Measurements from ENCODE around the gene YWHAG. TPM values are rescaled to one million over a fixed set of nuclear protein-coding genes. Genes with fewer than 3 reads are reported as not detected.
"Not testable (repeated sequence)": the region's sequence is repeated elsewhere in the genome, so short reads cannot be mapped to it uniquely, and the experiment has no call there.

Gene YWHAG
- total RNA-seq, 1 experiment from 2014 or later, result 241 TPM

DNA sequence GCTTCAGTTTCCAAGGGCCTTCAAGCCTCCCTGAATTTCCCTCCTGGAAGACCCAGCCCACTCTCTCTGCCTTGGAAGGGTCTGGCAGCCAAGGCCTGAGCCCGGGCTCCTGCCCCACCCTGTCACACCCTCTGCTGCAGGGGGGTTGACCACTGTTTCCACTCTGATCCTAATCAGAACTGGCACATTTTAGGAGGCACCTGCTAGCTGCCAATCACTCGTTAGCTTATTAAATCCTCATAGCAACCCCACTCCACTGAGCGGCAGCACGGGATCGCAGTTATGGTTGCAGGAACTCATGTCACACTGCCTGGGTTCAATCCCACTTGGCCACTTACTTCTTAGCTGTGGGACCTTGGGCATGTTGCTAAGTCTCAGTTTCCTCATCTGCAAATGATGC is 43.4 kb downstream of the YWHAG start:
- TF ChIP-seq, protein P1, sequence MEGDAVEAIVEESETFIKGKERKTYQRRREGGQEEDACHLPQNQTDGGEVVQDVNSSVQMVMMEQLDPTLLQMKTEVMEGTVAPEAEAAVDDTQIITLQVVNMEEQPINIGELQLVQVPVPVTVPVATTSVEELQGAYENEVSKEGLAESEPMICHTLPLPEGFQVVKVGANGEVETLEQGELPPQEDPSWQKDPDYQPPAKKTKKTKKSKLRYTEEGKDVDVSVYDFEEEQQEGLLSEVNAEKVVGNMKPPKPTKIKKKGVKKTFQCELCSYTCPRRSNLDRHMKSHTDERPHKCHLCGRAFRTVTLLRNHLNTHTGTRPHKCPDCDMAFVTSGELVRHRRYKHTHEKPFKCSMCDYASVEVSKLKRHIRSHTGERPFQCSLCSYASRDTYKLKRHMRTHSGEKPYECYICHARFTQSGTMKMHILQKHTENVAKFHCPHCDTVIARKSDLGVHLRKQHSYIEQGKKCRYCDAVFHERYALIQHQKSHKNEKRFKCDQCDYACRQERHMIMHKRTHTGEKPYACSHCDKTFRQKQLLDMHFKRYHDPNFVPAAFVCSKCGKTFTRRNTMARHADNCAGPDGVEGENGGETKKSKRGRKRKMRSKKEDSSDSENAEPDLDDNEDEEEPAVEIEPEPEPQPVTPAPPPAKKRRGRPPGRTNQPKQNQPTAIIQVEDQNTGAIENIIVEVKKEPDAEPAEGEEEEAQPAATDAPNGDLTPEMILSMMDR (conservative IDR thresholded peaks at IDR 0.05), result no peak
- Histone ChIP-seq H3K27me3 (ENCODE audit: insufficient read depth, low read length) (no peaks in the 10 kb centered on the region), H2BK120ac (ENCODE audit: low read depth, low read length, poor library complexity, severe bottlenecking) (no peak overlapping the region), H3K4me2 (ENCODE audit: insufficient read depth, insufficient read length, low read length) (no peak overlapping the region), H4K8ac (replicated peaks; ENCODE audit: insufficient read length, low read depth, low read length) (no peak overlapping the region), H4K5ac (ENCODE audit: insufficient read length, low read depth, low read length) (no peak overlapping the region), H3K23me2 (ENCODE audit: insufficient read length, low read depth, low read length, poor library complexity, severe bottlenecking) (peaks cover 3% of the 10 kb centered on the region), H3K9ac (ENCODE audit: extremely low read depth, insufficient read length, low read length) (no peak overlapping the region), H3K27ac (ENCODE audit: insufficient read length, low read depth, low read length) (no peak overlapping the region), H2BK5ac (ENCODE audit: insufficient read length, low read length) (no peak overlapping the region), H2BK15ac (ENCODE audit: low read depth, low read length) (no peak overlapping the region; the same call in 1 of the 2 replicates), H4K20me1 (ENCODE audit: control insufficient read depth, insufficient read depth, insufficient read length) (no peaks in the 10 kb centered on the region), H3T11ph (ENCODE audit: low read length) (no peak overlapping the region), H2AK5ac (ENCODE audit: insufficient read length, low read length) (no peak overlapping the region), H3K79me2 (ENCODE audit: insufficient read depth, low read length) (no peaks in the 10 kb centered on the region), H3K9me3 (ENCODE audit: control insufficient read depth, low read depth, low read length) (no peaks in the 10 kb centered on the region), H3K23ac (ENCODE audit: insufficient read length, low read depth, low read length) (no peak overlapping the region), H3K4ac (ENCODE audit: low read depth, low read length) (no peak overlapping the region), H2BK20ac (ENCODE audit: low read depth, low read length, poor library complexity, severe bottlenecking) (no peak overlapping the region), H3K18ac (ENCODE audit: insufficient read length, low read depth, low read length) (no peak overlapping the region), H3K14ac (ENCODE audit: insufficient read depth, low read length) (no peak overlapping the region), H3K79me1 (ENCODE audit: insufficient read depth, low read depth, low read length, poor library complexity, severe bottlenecking) (no peaks in the 10 kb centered on the region), H4K91ac (ENCODE audit: insufficient read length, low read depth, low read length) (no peak overlapping the region), H3K56ac (ENCODE audit: insufficient read length, low read depth, low read length) (no peak overlapping the region), H3K4me1 (ENCODE audit: insufficient read depth, low read length) (peaks cover 4% of the 10 kb centered on the region; the same call in 1 of the 2 replicates), H2BK12ac (ENCODE audit: insufficient read length, low read depth, low read length) (no peak overlapping the region), H2AFZ (ENCODE audit: low read length) (no peak overlapping the region)
- DNase-seq, result no peak
- Mint-ChIP-seq H3K27me3 (ENCODE audit: low read depth) (no peaks in the 10 kb centered on the region), H3K4me3 (no peak overlapping the region), H3K4me1 (peaks cover 26 to 27% of the 10 kb centered on the region in 2 experiments), H3K9me3 (0 out of 5 replicates have a peak, but pooled peaks cover 0 to 1% of the 10 kb centered on the region in 2 experiments), H3K27ac (no peak overlapping the region), H3K36me3 (ENCODE audit: insufficient read depth in 1 of 3, low read depth in 3 of 3) (peaks cover 0 to 3% (median under 1%) of the 10 kb centered on the region in 3 experiments; a peak in 1 of 7 replicates)
- WGBS (ENCODE audit: extremely low coverage, insufficient read length, low lambda C conversion rate), result no CpG with 5 or more reads among the region's 5 CpGs

DNA sequence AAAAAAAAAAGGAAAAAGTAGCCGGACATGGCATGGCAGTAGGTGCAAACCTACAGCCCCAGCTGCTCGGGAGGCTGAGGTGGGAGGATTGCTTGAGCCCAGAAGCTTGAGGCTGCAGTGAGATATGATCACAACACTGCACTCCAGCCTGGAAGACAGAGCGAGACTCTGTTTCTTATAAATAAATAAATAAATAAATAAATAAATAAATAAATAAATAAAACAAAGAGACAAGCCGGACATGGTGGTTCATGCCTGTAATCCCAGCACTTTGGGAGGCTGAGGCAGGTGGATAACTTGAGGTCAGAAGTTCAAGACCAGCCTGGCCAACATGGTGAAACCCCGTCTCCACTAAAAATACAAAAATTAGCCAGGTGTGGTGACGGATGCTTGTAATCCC is 44.1 kb downstream of the YWHAG start:
- not testable (repeated sequence) for H2BK20ac ChIP-seq (ENCODE audit: low read depth, low read length, poor library complexity, severe bottlenecking); H2BK120ac ChIP-seq (ENCODE audit: low read depth, low read length, poor library complexity, severe bottlenecking); H4K8ac ChIP-seq (replicated peaks; ENCODE audit: insufficient read length, low read depth, low read length); H4K20me1 ChIP-seq (ENCODE audit: control insufficient read depth, insufficient read depth, insufficient read length); H3K79me2 ChIP-seq (ENCODE audit: insufficient read depth, low read length); H3K27me3 Mint-ChIP-seq (ENCODE audit: low read depth); H3K36me3 Mint-ChIP-seq (ENCODE audit: insufficient read depth in 1 of 3, low read depth in 3 of 3); H3K9ac ChIP-seq (ENCODE audit: extremely low read depth, insufficient read length, low read length); H3K27ac ChIP-seq (ENCODE audit: insufficient read length, low read depth, low read length); H4K5ac ChIP-seq (ENCODE audit: insufficient read length, low read depth, low read length); H2AK5ac ChIP-seq (ENCODE audit: insufficient read length, low read length); H3K56ac ChIP-seq (ENCODE audit: insufficient read length, low read depth, low read length); H2BK15ac ChIP-seq (ENCODE audit: low read depth, low read length); H3K27me3 ChIP-seq (ENCODE audit: insufficient read depth, low read length); H3K79me1 ChIP-seq (ENCODE audit: insufficient read depth, low read depth, low read length, poor library complexity, severe bottlenecking); H3K18ac ChIP-seq (ENCODE audit: insufficient read length, low read depth, low read length); DNase-seq; H3K9me3 Mint-ChIP-seq; H2AFZ ChIP-seq (ENCODE audit: low read length); H3K4me1 ChIP-seq (ENCODE audit: insufficient read depth, low read length); H3K4me3 Mint-ChIP-seq; H3T11ph ChIP-seq (ENCODE audit: low read length); H4K91ac ChIP-seq (ENCODE audit: insufficient read length, low read depth, low read length); H3K4me2 ChIP-seq (ENCODE audit: insufficient read depth, insufficient read length, low read length); H3K9me3 ChIP-seq (ENCODE audit: control insufficient read depth, low read depth, low read length); H3K14ac ChIP-seq (ENCODE audit: insufficient read depth, low read length); H2BK5ac ChIP-seq (ENCODE audit: insufficient read length, low read length); H3K4ac ChIP-seq (ENCODE audit: low read depth, low read length); H3K23ac ChIP-seq (ENCODE audit: insufficient read length, low read depth, low read length); H3K23me2 ChIP-seq (ENCODE audit: insufficient read length, low read depth, low read length, poor library complexity, severe bottlenecking); H2BK12ac ChIP-seq (ENCODE audit: insufficient read length, low read depth, low read length); H3K27ac Mint-ChIP-seq
- peaks cover 24 to 25% of the 10 kb centered on the region in 2 experiments for H3K4me1 Mint-ChIP-seq
- no CpG with 5 or more reads among the region's 6 CpGs for WGBS (ENCODE audit: extremely low coverage, insufficient read length, low lambda C conversion rate)
